K562 (cell line): ENCODE measurements around the gene DNER. TPM values are rescaled to one million over a fixed set of nuclear protein-coding genes. Genes with fewer than 3 reads are reported as not detected.

Source experiments
- ATAC-seq: fragments of 200-7000 bp; cut with Tn5 transposase; 3 replicates; pipeline ENCODE4 v1.9.1; 2020; ENCODE audit warnings: moderate library complexity
- BruUV-seq: library from RNA; stranded (reverse); fragments of 400-500 nt; replicated peaks from 2 replicates; lab custom pipeline; 2021; lab: Mats Ljungman, UMichigan
- CTCF ChIA-PET: fragments of 300-600 bp; formaldehyde crosslinking; extraction: SDS; loops from one replicate; lab custom pipeline; 2021; ENCODE audit warnings: low intra/inter-chr PET ratio; lab: Yijun Ruan, JAX
- POLR2A ChIA-PET: fragments of 300-600, 350-650 bp; sonication (Branson Sonifier 250); formaldehyde crosslinking; extraction: SDS; loops from one replicate; lab custom pipeline; 2021; ENCODE audit warnings: antibody characterized with exemption, inconsistent platforms; lab: Yijun Ruan, JAX
- DNase-seq, 4 experiments: peaks; one replicate each; pipeline versions ENCODE4 v3.0.0 to v3.0.0-alpha.2; 2011 to 2018; ENCODE audit warnings: low spot score in 3 of 4, mixed read lengths in 3 of 4; ENCODE audit errors: extremely low read depth in 1 of 4
- FAIRE-seq: peaks from 2 replicates; lab custom pipeline; 2011; peaks lifted over from hg19 to GRCh38; lab: Jason Lieb, UNC
- H2AFZ ChIP-seq: 2 replicates; pipeline ENCODE4 v1.6.0; 2011; ENCODE audit warnings: low read depth, low read length, control low read depth, inconsistent platforms
- H3K27ac ChIP-seq: fragments of 200-600 bp; 3 replicates; pipeline ENCODE4 v1.8.0; 2011; ENCODE audit warnings: low read depth, mild to moderate bottlenecking, control low read depth, inconsistent platforms, low read length, moderate library complexity, mixed read lengths; ENCODE audit errors: extremely low read depth
- H3K27me3 ChIP-seq, 2 experiments: fragments of 300-600 bp in 1 of 2; 2 replicates in 1 of 2; 3 replicates in 1 of 2; pipeline versions ENCODE4 v1.6.0 to v1.8.0; 2011; ENCODE audit warnings: inconsistent platforms in 2 of 2, low read length in 2 of 2, mild to moderate bottlenecking in 1 of 2, mixed read lengths in 1 of 2, moderate library complexity in 1 of 2; ENCODE audit not compliant: control insufficient read depth in 2 of 2, insufficient read depth in 2 of 2
- H3K36me3 ChIP-seq: fragments of 300-600 bp; 3 replicates; pipeline ENCODE4 v1.8.0; 2011; ENCODE audit warnings: mild to moderate bottlenecking, low read length, inconsistent platforms; ENCODE audit not compliant: control insufficient read depth, insufficient read depth
- H3K4me1 ChIP-seq, 2 experiments: fragments of 200-600 bp in 1 of 2; replicated peaks in 1 of 2; 2 replicates in 1 of 2; 3 replicates in 1 of 2; pipeline versions ENCODE4 v1.5.1 to v1.8.0; 2011; ENCODE audit warnings: inconsistent platforms in 2 of 2, low read length in 2 of 2, mild to moderate bottlenecking in 1 of 2, mixed read lengths in 1 of 2, moderate library complexity in 1 of 2; ENCODE audit not compliant: control insufficient read depth in 2 of 2, insufficient read depth in 2 of 2
- H3K4me2 ChIP-seq: 2 replicates; pipeline ENCODE4 v1.6.1; 2011; ENCODE audit warnings: low read length, control low read depth, inconsistent platforms, mixed read lengths; ENCODE audit not compliant: insufficient read depth
- H3K4me3 ChIP-seq: fragments of 200-600 bp; sonication (generic), shearing (Covaris generic); 2 replicates; pipeline ENCODE4 v1.5.1; 2016; ENCODE audit warnings: control low read depth, inconsistent platforms
- H3K79me2 ChIP-seq: fragments of 200-600 bp; 3 replicates; pipeline ENCODE4 v1.8.0; 2011; ENCODE audit warnings: low read length, inconsistent platforms; ENCODE audit not compliant: control insufficient read depth, insufficient read depth
- H3K9ac ChIP-seq, 2 experiments: 2 replicates each; pipeline versions ENCODE4 v1.6.0 to v1.6.1; 2011; ENCODE audit warnings: low read depth in 2 of 2, low read length in 2 of 2, control low read depth in 1 of 2, inconsistent platforms in 1 of 2, mild to moderate bottlenecking in 1 of 2, mixed read lengths in 1 of 2; ENCODE audit not compliant: insufficient read depth in 1 of 2
- H3K9me1 ChIP-seq: one replicate; pipeline ENCODE4 v1.6.0; 2011; ENCODE audit warnings: inconsistent platforms, mild to moderate bottlenecking, low read length, moderate library complexity; ENCODE audit not compliant: control insufficient read depth, insufficient read depth
- H3K9me3 ChIP-seq: replicated peaks from 2 replicates; pipeline ENCODE4 v1.5.1; 2011; ENCODE audit warnings: low read depth, low read length, inconsistent platforms; ENCODE audit not compliant: control insufficient read depth, insufficient read depth
- H4K20me1 ChIP-seq: replicated peaks from 2 replicates; pipeline ENCODE4 v1.6.1; 2011; ENCODE audit warnings: low read length, inconsistent platforms, mixed read lengths; ENCODE audit not compliant: control insufficient read depth, insufficient read depth
- CEBPB ChIP-seq: fragments of 450-650 bp; IDR thresholded peaks from 2 replicates; pipeline ENCODE4 v1.6.1; 2016; ENCODE audit warnings: missing genetic modification characterization, missing compliant biosample characterization
- CSDE1 ChIP-seq, 2 experiments: fragments of 450-650 bp; IDR thresholded peaks; 2 replicates each; pipeline ENCODE4 v1.6.1; 2016; ENCODE audit warnings: mild to moderate bottlenecking in 1 of 2
- ELK1 ChIP-seq: sonication (generic); formaldehyde crosslinking; IDR thresholded peaks from 2 replicates; pipeline ENCODE4 v1.8.1; 2022; ENCODE audit warnings: missing genetic modification reagents
- EP300 ChIP-seq: IDR thresholded peaks from 2 replicates; pipeline ENCODE4 v1.6.1; 2012; ENCODE audit warnings: low read length, improper control_type of control experiment
- FOXP1 ChIP-seq: sonication (generic); formaldehyde crosslinking; IDR thresholded peaks from 2 replicates; pipeline ENCODE4 v1.8.0; 2022; ENCODE audit warnings: mild to moderate bottlenecking, missing genetic modification reagents
- IFI16 ChIP-seq: fragments of 250-450 bp; sonication (Bioruptor Pico); IDR thresholded peaks from 2 replicates; pipeline ENCODE4 v2.1.2; 2022; ENCODE audit warnings: mild to moderate bottlenecking, inconsistent platforms
- ILK ChIP-seq: fragments of 450-650 bp; IDR thresholded peaks from 2 replicates; pipeline ENCODE4 v1.6.1; 2016; ENCODE audit warnings: missing genetic modification characterization, low read depth, mild to moderate bottlenecking, missing compliant biosample characterization, moderate library complexity, borderline replicate concordance
- NFATC3 ChIP-seq: fragments of 450-650 bp; IDR thresholded peaks from 2 replicates; pipeline ENCODE4 v1.6.1; 2017; ENCODE audit warnings: mild to moderate bottlenecking
- PURB ChIP-seq: sonication (generic); formaldehyde crosslinking; IDR thresholded peaks from 2 replicates; pipeline ENCODE4 v1.9.0; 2021; ENCODE audit warnings: low read depth, mild to moderate bottlenecking, missing genetic modification reagents
- SIRT6 ChIP-seq: IDR thresholded peaks from one replicate; pipeline ENCODE4 v1.6.1; 2012; ENCODE audit warnings: low read depth, mild to moderate bottlenecking, control low read depth, inconsistent platforms, low read length, moderate library complexity
- SMARCA5 ChIP-seq: fragments of 450-650 bp; IDR thresholded peaks from 2 replicates; pipeline ENCODE4 v1.6.1; 2016
- SNRNP70 ChIP-seq: fragments of 200-400 bp; formaldehyde crosslinking; optimal IDR thresholded peaks from 2 replicates; pipeline ENCODE3; 2017; ENCODE audit warnings: low read depth, low read length
- THRB ChIP-seq: fragments of 450-650 bp; formaldehyde crosslinking; conservative IDR thresholded peaks from 2 replicates; pipeline ENCODE4 v1.4.0; 2022; ENCODE audit warnings: mild to moderate bottlenecking, missing genetic modification characterization
- ZNF124 ChIP-seq: sonication (generic); formaldehyde crosslinking; IDR thresholded peaks from 2 replicates; pipeline ENCODE4 v1.8.1; 2022; ENCODE audit warnings: missing genetic modification reagents
- WGBS: fragments of 100-300 bp; shearing (Covaris generic); methylation state at CpG from one replicate; pipeline ENCODE4 v1.1.6; 2016; ENCODE audit warnings: low coverage, mixed read lengths; ENCODE audit not compliant: insufficient coverage; ENCODE audit errors: missing lambda C conversion rate; 5-methylcytosine and 5-hydroxymethylcytosine counted together
- in situ Hi-C: fragments of 300-500 bp; cut with MboI; formaldehyde crosslinking; loops from 4 replicates; pipeline ENCODE4 v1.15.0; 2018; ENCODE audit warnings: inconsistent platforms, mixed read lengths
- intact Hi-C: fragments of 100-400 bp; cut with micrococcal nuclease; formaldehyde crosslinking; loops from 2 replicates; pipeline ENCODE4 v1.14.2; 2022
- polyA plus RNA-seq, 8 experiments: library from polyadenylated mRNA; depleted of rRNA in 4 of 8; stranded (reverse) in 5 of 8; unstranded in 3 of 8; fragments of >200 nt; fragmentation: Nextera tagmentation in 2 of 8; fragmentation: Illumina TruSeq in 1 of 8; extraction: Ambion mirVana in 2 of 8; extraction: Trizol in 1 of 8; gene quantifications; 2 replicates each; pipeline versions ENCODE4 v1.2.1 to v1.2.3, GENCODE V29; 2011 to 2014; ENCODE audit warnings: inconsistent platforms in 1 of 8, missing spikeins in 1 of 8
- total RNA-seq, 7 experiments: library from RNA; depleted of rRNA in 6 of 7; stranded (reverse); fragments of >200 nt in 6 of 7; fragmentation: Illumina TruSeq in 2 of 7; extraction: Trizol in 2 of 7; gene quantifications; 2 replicates each; pipeline versions ENCODE4 v1.2.1 to v1.2.3, GENCODE V29; 2011 to 2021; ENCODE audit warnings: low replicate concordance in 1 of 7
- TF ChIP-seq, protein P1 (sequence below): fragments of 450-650 bp; IDR thresholded peaks from 2 replicates; pipeline ENCODE4 v1.7.0; 2016; ENCODE audit warnings: borderline replicate concordance

Gene DNER
- total and polyA plus RNA-seq, 9 of the 15 experiments (the other 6 are each of a cell fraction or from before 2014, with no cell fraction given), result not detected

GRCh38 chr2:229453230-229453629, 261.1 kb downstream of the DNER start:
- no peaks in the 10 kb centered on the region for H3K9me3 ChIP-seq
- ChIA-PET CTCF (no interaction called here), POLR2A (no interaction called here)
- H3K4me3 ChIP-seq, result no peak overlapping the region
- intact Hi-C loops, result no loop called here
- no peak overlapping the region for H2AFZ ChIP-seq
- no peak overlapping the region for H3K27ac ChIP-seq
- TF ChIP-seq, protein P1, sequence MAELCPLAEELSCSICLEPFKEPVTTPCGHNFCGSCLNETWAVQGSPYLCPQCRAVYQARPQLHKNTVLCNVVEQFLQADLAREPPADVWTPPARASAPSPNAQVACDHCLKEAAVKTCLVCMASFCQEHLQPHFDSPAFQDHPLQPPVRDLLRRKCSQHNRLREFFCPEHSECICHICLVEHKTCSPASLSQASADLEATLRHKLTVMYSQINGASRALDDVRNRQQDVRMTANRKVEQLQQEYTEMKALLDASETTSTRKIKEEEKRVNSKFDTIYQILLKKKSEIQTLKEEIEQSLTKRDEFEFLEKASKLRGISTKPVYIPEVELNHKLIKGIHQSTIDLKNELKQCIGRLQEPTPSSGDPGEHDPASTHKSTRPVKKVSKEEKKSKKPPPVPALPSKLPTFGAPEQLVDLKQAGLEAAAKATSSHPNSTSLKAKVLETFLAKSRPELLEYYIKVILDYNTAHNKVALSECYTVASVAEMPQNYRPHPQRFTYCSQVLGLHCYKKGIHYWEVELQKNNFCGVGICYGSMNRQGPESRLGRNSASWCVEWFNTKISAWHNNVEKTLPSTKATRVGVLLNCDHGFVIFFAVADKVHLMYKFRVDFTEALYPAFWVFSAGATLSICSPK, result no peak
- TF ChIP-seq ILK (tag) (no peak), ZNF124 (CRISPR knock-in tag) (no peak)
- no peaks in the 10 kb centered on the region for H3K36me3 ChIP-seq
- BruUV-seq, result no TSS peak
- in situ Hi-C loops, result no loop called here
- H3K9me1 ChIP-seq, result no peaks in the 10 kb centered on the region
- H3K79me2 ChIP-seq, result no peaks in the 10 kb centered on the region
- FAIRE-seq (no peak), ATAC-seq (no peak), DNase-seq (no peak)
- H4K20me1 ChIP-seq, result no peaks in the 10 kb centered on the region
- H3K4me1 ChIP-seq, result no peaks in the 10 kb centered on the region
- no peak overlapping the region for H3K9ac ChIP-seq
- H3K4me2 ChIP-seq, result no peak overlapping the region
- H3K27me3 ChIP-seq, result no peaks in the 10 kb centered on the region

GRCh38 chr2:229451852-229452251, 262.5 kb downstream of the DNER start:
- WGBS, result 3% methylated on average over 3 of the region's 3 CpGs
- no TSS peak for BruUV-seq
- intact Hi-C loops (no loop called here), in situ Hi-C loops (no loop called here)
- Histone ChIP-seq H3K9me1 (no peaks in the 10 kb centered on the region), H2AFZ (no peak overlapping the region), H3K4me3 (no peak overlapping the region), H4K20me1 (no peaks in the 10 kb centered on the region), H3K79me2 (no peaks in the 10 kb centered on the region), H3K27me3 (no peaks in the 10 kb centered on the region; a peak in 1 of 5 replicates), H3K36me3 (no peaks in the 10 kb centered on the region), H3K9ac (no peak overlapping the region), H3K27ac (no peak overlapping the region), H3K4me2 (no peak overlapping the region), H3K4me1 (no peaks in the 10 kb centered on the region), H3K9me3 (no peaks in the 10 kb centered on the region)
- no peak for ATAC-seq
- FAIRE-seq, result no peak
- ChIA-PET CTCF (no interaction called here), POLR2A (no interaction called here)
- no peak for DNase-seq
- TF ChIP-seq SIRT6 (no peak), CSDE1 (IDR thresholded peaks at IDR 0.05) (no peak), SNRNP70 (no peak), PURB (no peak), FOXP1 (CRISPR knock-in tag) (no peak), IFI16 (CRISPR knock-in tag) (no peak), EP300 (no peak), NFATC3 (no peak), CEBPB (tag) (no peak), THRB (CRISPR knock-in tag) (no peak), ELK1 (CRISPR knock-in tag) (no peak), SMARCA5 (no peak)
